Measurements from ENCODE around the gene RAB39B.
"Not testable (repeated sequence)": the region's sequence is repeated elsewhere in the genome, so short reads cannot be mapped to it uniquely, and the experiment has no call there.

RAB39B gene, protein sequence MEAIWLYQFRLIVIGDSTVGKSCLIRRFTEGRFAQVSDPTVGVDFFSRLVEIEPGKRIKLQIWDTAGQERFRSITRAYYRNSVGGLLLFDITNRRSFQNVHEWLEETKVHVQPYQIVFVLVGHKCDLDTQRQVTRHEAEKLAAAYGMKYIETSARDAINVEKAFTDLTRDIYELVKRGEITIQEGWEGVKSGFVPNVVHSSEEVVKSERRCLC

DNA sequence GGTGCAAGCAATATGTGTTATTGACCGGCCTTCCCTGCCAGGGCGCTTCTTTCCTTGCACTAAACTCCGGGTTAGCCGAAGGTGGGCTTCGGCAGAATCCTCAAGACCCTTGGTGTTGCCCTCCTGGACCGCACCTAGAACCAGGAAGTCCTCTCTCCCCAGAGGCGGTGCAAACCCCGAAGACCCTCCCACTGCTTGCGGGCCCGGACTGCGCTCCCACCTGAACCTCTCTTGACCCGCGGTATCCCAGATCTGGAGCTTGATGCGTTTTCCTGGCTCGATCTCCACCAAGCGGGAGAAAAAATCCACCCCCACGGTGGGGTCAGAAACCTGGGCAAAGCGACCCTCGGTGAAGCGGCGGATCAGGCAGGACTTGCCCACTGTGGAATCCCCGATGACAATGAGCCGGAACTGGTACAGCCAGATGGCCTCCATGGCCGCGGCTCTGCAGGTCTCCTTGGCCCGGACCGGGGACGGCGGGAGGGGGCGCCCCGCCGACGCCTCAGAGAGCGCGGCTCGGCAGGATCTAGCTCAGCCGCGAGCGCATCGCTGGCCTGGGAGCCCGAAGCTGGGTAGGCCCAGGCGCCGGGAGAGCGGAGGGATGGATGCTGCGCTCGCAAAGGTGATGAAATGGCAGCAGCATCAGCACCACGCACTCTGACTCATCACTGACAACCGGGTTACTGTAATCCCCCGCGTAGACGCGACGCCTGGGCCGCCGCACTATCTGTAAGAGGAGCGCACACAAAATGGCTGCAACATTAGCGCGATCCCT, at the start of gene RAB39B:
RAB39B (minus strand) TSS at position 638 of the 775 bp plus-strand sequence; CDS start at position 435, 203 bp downstream.
- peak; percentile 60 for DNase-seq

DNA sequence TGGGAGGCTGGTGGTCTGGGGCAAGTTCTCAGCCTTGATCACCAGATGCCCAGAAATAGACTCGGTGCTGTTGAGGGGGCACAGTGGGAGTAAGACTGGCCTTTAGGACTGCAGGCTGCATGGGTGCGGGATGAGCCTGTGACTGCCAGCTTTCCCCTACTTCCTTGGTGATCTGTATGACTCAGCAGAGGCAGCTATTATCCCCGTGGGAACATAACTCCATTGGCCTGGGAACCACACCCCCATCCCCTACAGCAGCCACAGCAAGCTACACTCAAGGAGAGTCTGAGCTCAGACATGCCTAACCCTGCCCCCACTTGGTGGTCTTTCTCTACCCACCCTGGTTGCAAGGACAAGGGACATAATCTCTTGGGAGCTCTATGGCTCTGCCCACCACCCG, 49.5 kb upstream of the RAB39B start:
- DNase-seq = no peak

DNA sequence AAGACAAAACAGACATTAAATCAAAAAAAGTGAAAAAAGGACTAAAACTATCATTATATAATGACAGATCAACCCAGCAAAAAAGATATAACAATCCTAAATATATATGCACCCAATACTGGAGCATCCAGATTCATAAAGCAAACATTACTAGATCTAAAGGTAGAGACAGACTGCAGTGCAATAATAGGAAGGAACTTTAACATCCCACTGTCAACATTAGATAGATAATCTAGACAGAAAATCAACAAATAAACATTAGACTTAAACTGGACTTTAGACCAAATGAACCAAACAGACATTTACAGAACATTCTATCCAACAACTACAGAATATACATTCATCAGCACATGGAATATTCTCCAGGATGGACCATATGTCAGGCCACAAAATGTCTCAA, 29.5 kb upstream of the RAB39B start:
- DNase-seq = no peak

DNA sequence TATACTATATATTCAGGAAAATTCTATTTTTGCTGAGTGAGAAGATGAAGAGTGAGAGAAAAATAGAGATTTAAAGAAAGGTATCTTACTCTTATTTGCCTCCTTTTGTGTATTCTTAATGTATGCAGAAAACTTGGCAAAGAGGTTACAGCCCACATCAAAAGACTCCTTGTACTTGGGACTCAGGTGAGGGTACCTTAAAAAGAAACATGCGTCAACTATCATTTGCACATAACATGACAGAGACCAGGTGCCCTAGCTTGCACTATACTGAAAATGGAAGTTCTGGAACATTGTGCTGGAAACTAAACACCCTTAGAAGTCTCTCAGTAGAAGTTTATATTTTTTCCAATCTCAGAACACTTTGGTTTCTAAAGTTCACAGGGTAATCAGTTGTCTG, 15.6 kb upstream of the RAB39B start:
- no peak for DNase-seq

DNA sequence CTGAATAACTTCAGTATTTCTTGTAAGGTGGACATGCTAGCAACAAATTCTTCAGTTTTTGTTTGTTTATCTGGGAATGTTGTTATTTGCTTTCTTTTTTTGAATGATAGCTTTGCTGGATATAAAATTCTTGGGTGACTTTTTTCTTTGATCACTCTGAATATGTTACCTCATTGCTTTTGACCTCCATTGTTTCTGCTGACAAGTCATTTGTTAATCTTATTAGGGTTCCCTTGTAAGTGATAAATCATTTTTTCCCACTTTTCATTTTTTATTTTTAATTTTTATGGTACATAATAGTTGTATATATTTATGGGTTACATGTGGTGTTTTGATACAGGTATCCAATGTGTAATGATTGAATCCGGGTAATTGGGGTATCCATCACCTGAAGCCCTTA, 6.7 kb upstream of the RAB39B start:
- DNase-seq = no peak

DNA sequence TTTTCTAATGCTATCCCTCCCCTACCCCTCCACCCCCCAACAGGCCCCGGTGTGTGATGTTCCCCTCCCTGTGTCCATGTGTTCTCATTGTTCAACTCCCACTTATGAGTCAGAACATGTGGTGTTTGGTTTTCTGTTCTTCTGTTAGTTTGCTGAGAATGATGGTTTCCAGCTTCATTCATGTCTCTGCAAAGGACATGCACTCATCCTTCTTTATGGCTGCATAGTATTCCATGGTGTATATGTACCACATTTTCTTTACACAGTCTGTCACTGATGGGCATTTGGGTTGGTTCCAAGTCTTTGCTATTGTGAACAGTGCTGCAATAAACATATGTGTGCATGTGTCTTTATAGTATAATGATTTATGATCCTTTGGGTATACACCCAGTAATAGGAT, 3.7 kb upstream of the RAB39B start:
- DNase-seq = not testable (repeated sequence)

DNA sequence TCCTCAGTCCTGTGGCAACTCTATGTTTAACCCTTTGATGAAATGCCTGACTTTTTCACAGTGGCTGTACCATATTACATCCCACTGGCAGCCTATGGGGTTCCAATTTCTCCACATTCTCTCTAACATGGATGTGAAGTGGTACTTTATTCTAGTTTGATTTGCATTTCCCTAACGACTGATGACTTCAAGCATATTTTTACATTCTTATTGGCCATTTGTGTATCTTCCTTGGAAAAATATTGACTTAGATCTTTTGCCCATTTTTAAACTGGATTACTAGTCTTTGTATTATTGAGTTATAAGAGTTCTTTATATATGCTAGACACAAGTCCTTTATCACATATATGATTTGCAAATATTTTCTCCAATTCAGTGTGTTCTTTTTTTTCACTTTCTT, 2.1 kb upstream of the RAB39B start:
- DNase-seq = no peak

DNA sequence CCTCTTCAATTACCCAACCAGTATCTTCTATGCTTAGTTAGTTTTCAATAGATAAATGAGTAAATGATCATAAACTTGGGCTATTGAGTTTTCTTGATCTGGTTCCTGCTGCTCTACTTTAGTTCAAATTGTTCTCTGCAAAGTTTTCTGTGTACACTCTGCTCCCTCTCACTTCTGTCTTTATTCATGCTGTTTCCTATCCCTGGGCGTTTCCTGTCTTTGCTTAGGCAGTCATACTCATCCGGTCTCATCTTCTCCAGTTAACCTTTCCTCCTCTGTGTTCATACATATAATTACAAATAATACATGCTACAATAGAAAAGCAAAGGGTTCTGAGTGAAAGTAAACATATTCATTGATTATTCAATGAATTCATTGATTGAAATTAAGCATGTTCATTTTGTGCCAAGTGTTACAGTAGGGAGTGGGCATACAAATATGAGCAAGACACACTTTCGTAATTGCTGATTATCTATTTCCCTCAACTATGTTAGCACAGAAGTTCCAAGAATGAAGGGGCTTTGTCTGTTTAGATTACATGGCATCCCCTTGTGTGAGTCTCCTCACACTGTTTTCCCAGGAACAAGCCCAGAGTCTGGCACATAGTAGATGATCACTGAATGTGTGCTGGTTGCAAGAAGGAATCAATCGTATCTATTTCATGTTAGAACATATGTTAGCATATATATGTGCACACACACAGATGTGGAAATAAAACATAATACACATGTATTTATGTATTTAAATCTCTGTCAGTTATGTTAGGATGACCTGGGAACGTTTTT, 1.1 kb downstream of the RAB39B start:
- no peak for DNase-seq

DNA sequence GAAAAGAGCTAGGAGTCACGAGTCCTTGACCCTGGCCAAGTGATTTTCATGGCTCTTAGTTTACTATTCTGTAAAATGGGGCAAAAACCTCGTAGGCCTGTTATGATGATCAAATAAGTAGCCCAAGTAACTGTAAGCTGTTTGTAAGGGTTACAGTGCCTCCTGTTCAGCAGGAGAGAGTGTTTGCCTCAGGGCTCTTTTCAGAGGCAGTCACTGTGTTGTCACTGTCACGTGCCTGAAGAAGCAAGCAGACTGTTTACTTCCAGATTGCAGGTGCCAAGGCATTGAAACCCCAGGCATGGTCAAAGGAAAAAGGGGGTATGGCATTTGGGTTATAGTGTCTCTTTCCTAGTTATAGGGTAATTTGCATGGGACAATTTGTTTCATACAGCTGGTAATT, 4.5 kb downstream of the RAB39B start:
- no peak for DNase-seq

DNA sequence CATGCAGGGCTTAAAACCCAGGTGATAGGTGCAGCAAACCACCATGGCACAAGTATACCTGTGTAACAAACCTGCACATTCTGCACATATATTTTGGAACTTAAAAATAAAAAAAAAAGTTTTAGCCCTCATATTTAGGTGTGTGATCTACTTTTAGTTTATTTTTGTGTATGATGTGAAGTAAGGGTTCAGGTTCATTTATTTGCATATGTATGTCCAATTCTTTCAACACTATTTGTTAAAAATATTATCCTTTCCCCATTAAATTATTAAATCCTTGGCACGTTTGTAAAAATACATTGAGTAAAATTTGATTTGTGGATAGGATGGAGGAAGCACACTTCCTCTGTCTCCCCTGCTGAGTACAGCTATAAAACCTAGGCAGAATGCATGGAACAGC, 12.9 kb downstream of the RAB39B start:
- DNase-seq = no peak

DNA sequence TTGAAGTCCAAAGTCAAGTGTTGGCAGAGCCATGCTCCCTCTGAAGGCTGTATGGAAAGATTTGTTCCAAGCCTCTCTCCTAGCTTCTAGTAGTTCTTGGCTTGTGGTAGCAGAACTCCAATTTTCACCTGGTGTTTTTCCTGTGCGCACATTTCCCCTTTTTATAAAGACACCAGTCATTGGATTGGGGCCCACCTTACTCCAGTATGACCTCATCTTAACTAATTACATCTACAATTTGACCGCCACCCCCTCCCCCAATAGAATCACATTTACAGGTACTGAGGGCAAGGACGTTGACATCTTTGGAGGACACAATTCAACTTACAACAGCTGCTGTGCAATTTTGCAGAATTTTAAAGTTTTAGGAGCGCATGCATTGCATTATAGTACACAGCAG, 16.8 kb downstream of the RAB39B start:
- no peak for DNase-seq

DNA sequence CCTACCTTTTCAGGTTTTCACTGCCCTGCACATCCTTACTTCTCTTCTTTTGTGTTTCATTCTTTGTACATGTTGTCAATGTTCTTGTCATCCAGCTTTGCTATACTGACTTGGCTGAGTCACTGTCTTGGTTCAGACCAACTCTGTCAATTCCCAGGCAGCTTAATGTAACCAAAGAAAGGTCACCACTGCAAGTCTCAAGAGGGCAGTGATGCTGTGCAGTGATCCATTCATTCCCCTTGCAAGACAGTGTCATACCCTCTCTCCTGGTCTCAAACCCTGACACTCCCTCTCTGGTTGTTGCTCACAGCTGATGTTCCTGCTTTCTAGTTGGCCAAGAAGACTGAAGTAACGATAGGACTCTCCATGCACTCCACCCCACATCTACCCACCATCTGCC, 17.5 kb downstream of the RAB39B start:
- DNase-seq = no peak

DNA sequence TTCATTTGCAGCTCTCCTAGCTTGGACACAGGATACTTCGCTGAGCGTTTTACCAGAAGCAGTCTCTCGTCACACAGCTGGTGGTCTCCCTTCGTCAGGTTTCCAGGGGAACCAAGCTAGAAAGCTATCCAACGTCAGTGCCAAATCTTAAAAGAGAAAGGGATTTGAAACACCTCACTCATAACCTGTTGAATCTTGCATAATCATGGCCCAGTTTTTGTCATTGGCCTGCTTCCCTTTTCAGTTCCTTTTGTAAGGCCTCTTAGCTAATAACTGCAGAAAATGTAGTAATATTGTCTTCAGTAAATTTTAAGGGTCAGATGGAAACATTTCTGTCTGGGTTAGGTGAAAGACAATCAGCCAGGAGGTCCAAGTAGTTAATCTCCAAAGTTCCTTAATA, 22.0 kb downstream of the RAB39B start:
- DNase-seq = no peak

DNA sequence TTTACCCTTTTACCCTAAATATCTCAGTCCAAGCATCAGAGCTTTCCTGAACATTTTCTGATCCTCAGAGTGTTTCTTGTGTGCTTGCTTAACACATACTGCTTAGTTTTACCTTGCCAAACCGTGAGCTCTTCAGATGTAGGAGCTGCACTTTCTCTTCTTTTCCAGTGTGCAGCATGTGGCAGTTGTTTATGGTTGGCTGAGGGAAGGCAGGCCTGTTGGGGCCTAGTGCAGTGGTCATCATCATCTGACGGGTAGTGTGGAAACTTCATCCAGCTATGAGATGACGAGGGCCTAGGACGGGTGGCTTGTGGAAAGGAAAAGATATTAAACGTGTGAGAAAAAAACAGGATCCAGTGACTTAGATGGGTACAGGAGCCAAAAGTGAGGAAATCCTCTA, 26.6 kb downstream of the RAB39B start:
- no peak for DNase-seq

DNA sequence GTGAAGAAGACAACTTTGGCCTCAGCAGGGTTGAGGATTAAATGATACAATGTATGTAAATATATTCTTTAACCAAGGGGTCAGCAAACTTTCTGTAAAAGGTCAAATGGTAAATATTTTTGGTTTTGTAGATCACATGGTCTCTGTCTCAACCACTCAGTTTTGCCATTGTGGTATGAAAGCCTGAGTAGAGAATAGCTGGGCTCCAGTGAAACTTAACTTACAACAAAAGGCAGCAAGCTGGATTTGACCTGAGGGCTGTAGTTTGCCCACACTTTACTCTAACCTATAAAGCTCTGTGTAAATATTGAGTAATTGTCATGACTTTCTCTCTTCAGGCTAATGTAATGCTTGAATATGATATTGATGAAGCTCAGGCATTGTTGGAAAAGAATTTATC, 28.4 kb downstream of the RAB39B start:
- no peak for DNase-seq

DNA sequence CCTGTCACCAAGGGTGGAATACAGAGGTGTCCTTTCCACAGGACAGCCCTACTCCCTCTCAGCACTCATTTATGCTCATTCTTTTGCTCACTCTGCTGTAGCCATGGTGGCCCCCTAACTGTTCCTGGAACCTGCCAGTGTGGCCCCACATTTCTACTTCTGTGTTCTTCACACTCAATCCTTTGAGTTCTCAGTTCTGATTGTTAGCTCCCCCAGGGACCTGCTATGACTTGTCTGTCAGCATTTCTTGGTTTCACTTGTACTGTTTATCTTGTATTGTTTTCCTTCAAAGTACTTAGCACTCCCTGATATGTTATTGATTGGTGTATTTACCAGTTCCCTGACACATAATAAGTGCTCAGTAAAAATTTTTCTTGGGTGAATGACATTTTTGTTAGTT, 33.1 kb downstream of the RAB39B start:
- no peak for DNase-seq

DNA sequence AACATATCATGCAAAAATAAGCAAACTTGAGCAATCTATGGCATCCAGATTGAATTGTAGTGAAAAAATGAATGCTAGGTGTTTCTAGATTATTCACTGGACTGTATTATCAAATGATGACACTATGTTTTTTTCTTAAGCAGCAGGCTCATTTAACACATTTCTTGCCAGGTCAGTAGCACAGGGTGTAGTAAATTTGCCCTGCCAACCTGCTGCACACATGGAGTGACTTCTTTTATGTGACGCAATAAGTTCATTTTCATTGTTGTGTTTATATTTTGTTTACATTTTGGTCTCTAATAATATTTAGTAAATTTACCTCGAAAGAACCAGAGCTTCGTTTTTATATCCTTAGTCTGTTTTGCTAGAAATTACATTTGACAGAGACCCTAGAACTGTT, 38.5 kb downstream of the RAB39B start:
- no peak for DNase-seq

DNA sequence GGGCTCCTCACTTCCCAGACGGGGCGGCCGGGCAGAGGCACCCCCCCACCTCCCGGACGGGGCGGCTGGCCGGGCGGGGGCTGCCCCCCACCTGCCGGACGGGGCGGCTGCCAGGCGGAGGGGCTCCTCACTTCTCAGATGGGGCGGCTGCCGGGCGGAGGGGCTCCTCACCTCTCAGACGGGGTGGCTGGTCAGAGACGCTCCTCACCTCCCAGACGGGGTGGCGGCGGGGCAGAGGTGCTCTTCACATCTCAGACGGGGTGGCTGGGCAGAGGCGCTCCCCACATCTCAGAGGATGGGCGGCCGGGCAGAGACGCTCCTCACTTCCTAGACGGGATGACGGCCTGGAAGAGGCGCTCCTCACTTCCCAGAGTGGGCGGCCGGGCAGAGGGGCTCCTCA, 40.5 kb downstream of the RAB39B start:
- not testable (repeated sequence) for DNase-seq

DNA sequence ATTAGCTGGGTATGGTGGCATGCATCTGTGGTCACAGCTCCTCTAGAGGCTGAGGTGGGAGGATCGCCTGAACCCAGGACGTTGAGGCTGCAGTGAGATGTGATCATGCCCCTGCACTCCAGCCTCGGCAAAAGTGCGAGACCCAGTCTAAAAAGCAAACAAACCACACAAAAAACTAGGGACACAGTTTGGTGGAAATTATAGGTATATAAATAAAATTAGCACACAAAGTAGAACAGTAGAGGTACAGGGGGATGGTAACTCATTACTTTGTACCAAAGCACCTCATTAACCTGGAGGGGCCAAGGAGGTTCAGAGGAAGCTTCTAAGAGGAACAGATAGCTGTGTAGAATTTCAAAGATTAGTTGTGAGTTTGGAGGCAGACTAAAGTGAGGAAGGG, 42.9 kb downstream of the RAB39B start:
- DNase-seq = no peak

DNA sequence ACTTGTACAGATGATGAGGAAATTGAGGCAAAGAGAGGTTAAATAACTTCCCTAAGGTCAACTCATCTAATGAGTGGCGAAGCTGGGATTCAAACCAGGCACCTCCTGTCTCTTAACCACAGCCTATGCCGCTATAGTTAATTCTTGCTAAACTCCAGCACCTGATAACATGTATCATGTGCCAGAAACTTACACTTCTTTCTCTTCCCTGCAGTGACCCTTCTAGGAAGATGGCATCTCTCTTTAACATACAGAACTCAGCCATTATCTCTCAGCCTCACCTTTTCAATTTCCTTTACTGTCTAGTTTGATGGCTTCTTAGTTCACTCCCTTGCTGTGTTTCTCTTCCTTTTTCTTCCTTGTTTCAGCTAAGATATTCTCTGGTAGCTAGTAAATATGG, 45.5 kb downstream of the RAB39B start:
- DNase-seq = no peak

DNA sequence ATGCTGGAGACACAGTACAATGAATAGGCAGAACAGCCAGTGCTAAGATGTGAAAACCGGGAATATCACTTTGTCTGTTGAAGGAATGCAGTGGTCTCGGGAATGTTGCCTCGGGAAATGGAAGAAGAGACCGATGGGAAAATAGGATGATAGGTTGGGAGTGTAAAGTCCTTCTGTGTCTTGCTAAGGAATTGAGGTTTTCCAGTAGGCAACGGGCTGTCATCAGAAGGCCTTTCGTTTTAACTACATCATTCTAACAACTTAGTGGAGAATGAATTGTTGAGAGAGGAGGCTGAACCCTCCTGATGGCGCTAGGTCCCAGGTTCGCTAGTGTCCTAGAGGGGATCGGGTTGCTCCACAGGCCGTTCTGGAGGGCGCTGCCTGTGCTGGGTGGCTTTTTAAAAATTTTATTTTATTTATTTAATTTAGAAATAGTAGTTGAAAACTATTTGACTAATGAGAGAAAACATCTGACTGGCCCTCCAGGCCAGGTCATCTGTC, 47.3 kb downstream of the RAB39B start:
- no peak for DNase-seq

DNA sequence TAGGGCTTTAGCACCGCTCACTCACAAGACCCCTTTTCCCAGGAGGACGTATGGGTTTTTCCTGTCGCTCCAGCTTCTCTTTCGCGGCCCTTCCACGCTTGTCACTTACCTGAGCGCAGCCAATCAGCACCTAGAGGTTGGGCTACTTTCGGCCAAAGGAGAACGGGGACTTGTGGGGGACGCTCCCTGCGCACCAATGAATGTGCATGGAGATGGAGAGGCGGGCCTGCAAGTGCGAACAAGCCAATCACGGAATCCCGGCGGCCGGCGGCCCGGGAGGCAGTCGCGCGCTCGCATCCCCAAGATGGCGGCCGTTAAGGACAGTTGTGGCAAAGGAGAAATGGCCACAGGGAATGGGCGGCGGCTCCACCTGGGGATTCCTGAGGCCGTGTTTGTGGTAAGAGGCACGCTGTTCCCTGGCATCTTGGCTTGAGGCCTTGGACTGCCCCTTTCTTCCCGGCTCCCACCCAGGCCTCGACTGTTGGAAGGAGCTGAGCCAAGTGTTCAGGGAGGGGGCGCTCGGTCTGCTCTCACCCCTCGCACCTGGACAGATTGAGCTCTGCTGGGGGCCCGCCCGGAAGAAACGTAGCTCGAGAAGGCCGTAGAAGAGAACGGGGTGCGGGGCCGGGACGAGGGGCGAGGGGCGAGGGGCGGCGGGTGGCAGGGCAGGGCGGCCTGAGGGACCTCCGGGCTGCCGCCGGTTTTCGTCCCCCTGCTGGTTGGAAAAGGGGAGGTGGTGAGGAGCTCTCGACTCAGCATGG, 47.9 kb downstream of the RAB39B start, which contains the start of gene VBP1:
VBP1 (plus strand) TSS at position 282 of the 761 bp plus-strand sequence; CDS start at position 305, 23 bp downstream.
- peak; percentile 76 for DNase-seq

Measured in activated CD4-positive, alpha-beta T cell treated with anti-CD3 and anti-CD28 coated beads for 1 hour (primary cell).